Smooth muscle cell (in vitro differentiated cells): ENCODE data around the gene COLEC12. TPM values are rescaled to one million over a fixed set of nuclear protein-coding genes. Genes with fewer than 3 reads are reported as not detected.
A peak's percentile ranks its signal among the peaks of the same experiment; 100 is the strongest.

Experiments
- DNase-seq: peaks from one replicate; lab custom pipeline; 2025; ENCODE audit not compliant: unreplicated experiment; lab: John Stamatoyannopoulos, UW
- H2AFZ ChIP-seq: fragments of 200-600 bp; sonication (generic); 2 replicates; pipeline ENCODE4 v1.6.0; 2016; ENCODE audit warnings: antibody characterized with exemption, low read depth, mild to moderate bottlenecking
- H3F3A ChIP-seq: fragments of 200-600 bp; sonication (generic); 2 replicates; pipeline ENCODE4 v1.6.0; 2017; ENCODE audit warnings: antibody characterized with exemption, low read depth
- H3K27ac ChIP-seq: fragments of 200-600 bp; sonication (generic); 2 replicates; pipeline ENCODE4 v1.5.1; 2016; ENCODE audit warnings: low read depth, mild to moderate bottlenecking
- H3K27me3 ChIP-seq: fragments of 200-600 bp; sonication (generic); 2 replicates; pipeline ENCODE4 v1.6.1; 2016; ENCODE audit warnings: low read depth, mild to moderate bottlenecking
- H3K36me3 ChIP-seq: fragments of 200-600 bp; sonication (generic); 2 replicates; pipeline ENCODE4 v1.5.1; 2016; ENCODE audit warnings: low read depth
- H3K4me1 ChIP-seq: fragments of 200-600 bp; sonication (generic); 2 replicates; pipeline ENCODE4 v1.5.1; 2016; ENCODE audit warnings: low read depth
- H3K4me2 ChIP-seq: fragments of 200-600 bp; sonication (generic); 2 replicates; pipeline ENCODE4 v1.6.0; 2016; ENCODE audit warnings: mild to moderate bottlenecking
- H3K4me3 ChIP-seq: fragments of 200-600 bp; sonication (generic); 2 replicates; pipeline ENCODE4 v1.5.1; 2016; ENCODE audit warnings: mild to moderate bottlenecking
- H3K79me2 ChIP-seq: fragments of 200-600 bp; sonication (generic); 2 replicates; pipeline ENCODE4 v1.6.0; 2016; ENCODE audit warnings: low read depth, mild to moderate bottlenecking
- H3K9ac ChIP-seq: fragments of 200-600 bp; sonication (generic); 2 replicates; pipeline ENCODE4 v1.6.0; 2016; ENCODE audit warnings: low read depth
- H3K9me3 ChIP-seq: fragments of 200-600 bp; sonication (generic); replicated peaks from 2 replicates; pipeline ENCODE4 v1.5.1; 2016; ENCODE audit warnings: low read depth
- H4K20me1 ChIP-seq: fragments of 200-600 bp; sonication (generic); 2 replicates; pipeline ENCODE4 v1.6.0; 2016; ENCODE audit warnings: low read depth
- CTCF ChIP-seq: fragments of 200-600 bp; sonication (generic); IDR thresholded peaks from 2 replicates; pipeline ENCODE4 v1.5.1; 2017; ENCODE audit warnings: borderline replicate concordance, mild to moderate bottlenecking, antibody characterized with exemption; ENCODE audit not compliant: insufficient read depth, poor library complexity, severe bottlenecking
- WGBS: methylation state at CpG from one replicate; pipeline ENCODE4 v1.1.7; 2016; ENCODE audit warnings: low lambda C conversion rate; 5-methylcytosine and 5-hydroxymethylcytosine counted together
- polyA plus RNA-seq: library from polyadenylated mRNA; unstranded; fragments of >200 nt; fragmentation: Nextera tagmentation; extraction: Ambion mirVana; gene quantifications from 2 replicates; pipeline ENCODE4 v1.2.1, GENCODE V29; 2016
- total RNA-seq: library from RNA; depleted of rRNA; stranded (reverse); fragments of >200 nt; gene quantifications from 2 replicates; pipeline ENCODE4 v1.2.3, GENCODE V29; 2014

COLEC12 gene
- total and polyA plus RNA-seq, 2 experiments from 2014 or later: 10.8 to 13.7 TPM

GRCh38 chr18:424071-424661 is 76.3 kb downstream of the COLEC12 start:
- peak overlapping the region; percentile 9 for H3K4me2 ChIP-seq
- no peaks in the 10 kb centered on the region for H3K79me2 ChIP-seq

GRCh38 chr18:422966-423365 is 77.5 kb downstream of the COLEC12 start:
- Histone ChIP-seq H3K4me3 (no peak overlapping the region), H3K27me3 (no peaks in the 10 kb centered on the region), H3K27ac (no peak overlapping the region), H3F3A (no peaks in the 10 kb centered on the region), H2AFZ (no peak overlapping the region), H3K9me3 (no peaks in the 10 kb centered on the region), H3K4me1 (peaks cover 9% of the 10 kb centered on the region), H3K36me3 (no peaks in the 10 kb centered on the region), H3K9ac (no peak overlapping the region), H4K20me1 (no peaks in the 10 kb centered on the region), H3K4me2 (no peak overlapping the region), H3K79me2 (no peaks in the 10 kb centered on the region)
- TF ChIP-seq CTCF: no peak
- WGBS: 93% methylated on average over 4 of the region's 4 CpGs
- DNase-seq: no peak

More at GRCh38 chr18:424071-424661, 76.3 kb downstream of the COLEC12 start:
- Histone ChIP-seq H3F3A (peaks cover 3% of the 10 kb centered on the region), H4K20me1 (no peaks in the 10 kb centered on the region), H3K9ac (no peak overlapping the region), H3K9me3 (no peaks in the 10 kb centered on the region), H2AFZ (no peak overlapping the region), H3K4me3 (no peak overlapping the region), H3K4me1 (peaks cover 9% of the 10 kb centered on the region), H3K27ac (no peak overlapping the region), H3K36me3 (no peaks in the 10 kb centered on the region), H3K27me3 (no peaks in the 10 kb centered on the region)
- 63% methylated on average over 7 of the region's 7 CpGs for WGBS
- TF ChIP-seq CTCF: no peak
- no peak for DNase-seq

- Histone ChIP-seq H4K20me1 (no peaks in the 10 kb centered on the region), H3K79me2 (no peaks in the 10 kb centered on the region), H3K4me3 (no peak overlapping the region), H3K9ac (peak overlapping the region; percentile 3), H3K9me3 (no peaks in the 10 kb centered on the region), H3K27me3 (no peaks in the 10 kb centered on the region), H3K36me3 (no peaks in the 10 kb centered on the region), H3K4me2 (peak overlapping the region; percentile 44), H2AFZ (no peak overlapping the region), H3K4me1 (peaks cover 9% of the 10 kb centered on the region), H3F3A (no peaks in the 10 kb centered on the region), H3K27ac (peak overlapping the region; percentile 76)
- 14% methylated on average over 6 of the region's 6 CpGs for WGBS
- DNase-seq: no peak
- no peak for TF ChIP-seq CTCF
Observed at GRCh38 chr18:421247-422155, 79.0 kb downstream of the COLEC12 start.
